Transverse colon (tissue), 3 donors: ENCODE measurements around the gene ATP6V0D1.

Experiments
- POLR2A ChIP-seq: fragments of 450-650 bp; IDR thresholded peaks from one replicate; pipeline ENCODE4 v1.6.1; 2016; ENCODE audit warnings: antibody characterized with exemption, mild to moderate bottlenecking, moderate library complexity
- TF ChIP-seq, protein P1 (sequence below), 5 experiments: fragments of 200-600 bp in 3 of 5; fragments of 450-650 bp in 2 of 5; sonication (generic) in 3 of 5; IDR thresholded peaks; 1 replicate in 2 of 5; 2 replicates in 3 of 5; pipeline ENCODE4 v1.5.1; 2016 to 2017; ENCODE audit warnings: antibody characterized with exemption in 5 of 5, inconsistent platforms in 3 of 5, mild to moderate bottlenecking in 2 of 5, moderate library complexity in 1 of 5

DNA sequence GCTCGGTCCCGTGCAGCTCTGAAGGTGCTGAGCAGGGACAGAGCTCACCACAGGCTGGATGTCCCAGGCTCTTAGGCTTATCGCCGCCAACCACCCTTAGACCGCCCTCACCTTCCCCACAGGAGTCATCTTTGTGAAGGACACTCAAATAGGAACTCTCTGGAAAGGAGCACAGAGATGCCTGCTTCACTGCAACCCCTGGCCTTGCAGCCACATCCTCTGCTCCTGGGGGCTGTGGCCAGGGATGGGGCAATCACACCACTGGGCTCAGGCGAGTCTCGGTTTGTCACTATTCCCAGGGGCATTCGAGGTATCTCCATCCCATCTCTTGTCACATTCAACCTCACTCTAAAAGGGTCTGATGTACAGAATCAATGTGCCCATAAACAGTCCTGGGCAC lies 75.6 kb downstream of the ATP6V0D1 start:
- TF ChIP-seq, protein P1, sequence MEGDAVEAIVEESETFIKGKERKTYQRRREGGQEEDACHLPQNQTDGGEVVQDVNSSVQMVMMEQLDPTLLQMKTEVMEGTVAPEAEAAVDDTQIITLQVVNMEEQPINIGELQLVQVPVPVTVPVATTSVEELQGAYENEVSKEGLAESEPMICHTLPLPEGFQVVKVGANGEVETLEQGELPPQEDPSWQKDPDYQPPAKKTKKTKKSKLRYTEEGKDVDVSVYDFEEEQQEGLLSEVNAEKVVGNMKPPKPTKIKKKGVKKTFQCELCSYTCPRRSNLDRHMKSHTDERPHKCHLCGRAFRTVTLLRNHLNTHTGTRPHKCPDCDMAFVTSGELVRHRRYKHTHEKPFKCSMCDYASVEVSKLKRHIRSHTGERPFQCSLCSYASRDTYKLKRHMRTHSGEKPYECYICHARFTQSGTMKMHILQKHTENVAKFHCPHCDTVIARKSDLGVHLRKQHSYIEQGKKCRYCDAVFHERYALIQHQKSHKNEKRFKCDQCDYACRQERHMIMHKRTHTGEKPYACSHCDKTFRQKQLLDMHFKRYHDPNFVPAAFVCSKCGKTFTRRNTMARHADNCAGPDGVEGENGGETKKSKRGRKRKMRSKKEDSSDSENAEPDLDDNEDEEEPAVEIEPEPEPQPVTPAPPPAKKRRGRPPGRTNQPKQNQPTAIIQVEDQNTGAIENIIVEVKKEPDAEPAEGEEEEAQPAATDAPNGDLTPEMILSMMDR (IDR thresholded peaks at IDR 0.05) = no peak
- no peak for TF ChIP-seq POLR2A
